ENCODE data around the gene LPP.

GRCh38 chr3:188339410-188340295 is 185.7 kb downstream of the LPP start:
- TF ChIP-seq POLR2A (IDR thresholded peaks at IDR 0.05; ENCODE audit: low read depth) = no peak
- no peak for TF ChIP-seq CTCF (IDR thresholded peaks at IDR 0.05)
